ENCODE measurements around the gene CPT1C.

GRCh38 chr19:49662011-49662410, 28.9 kb upstream of the CPT1C start:
- TF ChIP-seq, protein P1, sequence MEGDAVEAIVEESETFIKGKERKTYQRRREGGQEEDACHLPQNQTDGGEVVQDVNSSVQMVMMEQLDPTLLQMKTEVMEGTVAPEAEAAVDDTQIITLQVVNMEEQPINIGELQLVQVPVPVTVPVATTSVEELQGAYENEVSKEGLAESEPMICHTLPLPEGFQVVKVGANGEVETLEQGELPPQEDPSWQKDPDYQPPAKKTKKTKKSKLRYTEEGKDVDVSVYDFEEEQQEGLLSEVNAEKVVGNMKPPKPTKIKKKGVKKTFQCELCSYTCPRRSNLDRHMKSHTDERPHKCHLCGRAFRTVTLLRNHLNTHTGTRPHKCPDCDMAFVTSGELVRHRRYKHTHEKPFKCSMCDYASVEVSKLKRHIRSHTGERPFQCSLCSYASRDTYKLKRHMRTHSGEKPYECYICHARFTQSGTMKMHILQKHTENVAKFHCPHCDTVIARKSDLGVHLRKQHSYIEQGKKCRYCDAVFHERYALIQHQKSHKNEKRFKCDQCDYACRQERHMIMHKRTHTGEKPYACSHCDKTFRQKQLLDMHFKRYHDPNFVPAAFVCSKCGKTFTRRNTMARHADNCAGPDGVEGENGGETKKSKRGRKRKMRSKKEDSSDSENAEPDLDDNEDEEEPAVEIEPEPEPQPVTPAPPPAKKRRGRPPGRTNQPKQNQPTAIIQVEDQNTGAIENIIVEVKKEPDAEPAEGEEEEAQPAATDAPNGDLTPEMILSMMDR (IDR thresholded peaks at IDR 0.05), result no peak
- no peak for TF ChIP-seq POLR2A (IDR thresholded peaks at IDR 0.05)

Data from esophagus squamous epithelium (tissue), 4 donors.